ENCODE data around the gene MGAT4A. TPM values are rescaled to one million over a fixed set of nuclear protein-coding genes. Genes with fewer than 3 reads are reported as not detected.

MGAT4A gene
- total and polyA plus RNA-seq, 2 of the 13 experiments (the other 11 are each of a cell fraction or from before 2014, with no cell fraction given) = 47.2 to 90.9 TPM

DNA sequence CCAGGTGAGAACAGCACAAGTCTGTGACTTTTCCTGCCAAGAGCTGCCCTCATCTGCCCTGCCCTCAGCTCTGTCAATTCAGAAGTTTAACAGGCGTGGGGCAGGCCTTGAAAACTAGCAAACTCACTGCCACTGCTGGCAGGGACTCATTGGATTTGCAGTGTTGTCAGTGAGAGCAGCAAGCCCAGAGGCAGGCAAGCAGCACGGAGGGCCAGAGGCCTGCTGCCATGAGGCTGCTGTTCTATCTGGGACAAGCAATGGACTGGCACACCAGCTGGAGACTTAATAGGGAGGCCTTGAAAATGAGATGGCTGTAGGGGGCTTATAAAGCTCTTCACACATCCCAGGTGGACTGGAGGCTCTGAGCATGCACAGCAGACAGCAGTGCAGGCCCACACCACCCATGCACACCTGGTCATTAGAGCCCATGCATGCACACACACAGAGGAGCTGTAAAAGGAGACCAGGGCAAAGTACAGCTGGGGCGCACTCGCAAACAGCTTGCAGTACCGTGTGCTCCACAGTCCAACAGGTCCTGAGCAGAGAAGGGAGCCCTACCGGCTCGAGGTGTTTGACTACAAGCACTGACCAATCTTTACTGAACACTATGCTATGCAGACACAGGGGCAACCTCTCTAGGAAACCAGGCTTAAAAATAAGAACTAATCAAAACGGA, 28.7 kb downstream of the MGAT4A start (continued):
- TF ChIP-seq, protein P1, sequence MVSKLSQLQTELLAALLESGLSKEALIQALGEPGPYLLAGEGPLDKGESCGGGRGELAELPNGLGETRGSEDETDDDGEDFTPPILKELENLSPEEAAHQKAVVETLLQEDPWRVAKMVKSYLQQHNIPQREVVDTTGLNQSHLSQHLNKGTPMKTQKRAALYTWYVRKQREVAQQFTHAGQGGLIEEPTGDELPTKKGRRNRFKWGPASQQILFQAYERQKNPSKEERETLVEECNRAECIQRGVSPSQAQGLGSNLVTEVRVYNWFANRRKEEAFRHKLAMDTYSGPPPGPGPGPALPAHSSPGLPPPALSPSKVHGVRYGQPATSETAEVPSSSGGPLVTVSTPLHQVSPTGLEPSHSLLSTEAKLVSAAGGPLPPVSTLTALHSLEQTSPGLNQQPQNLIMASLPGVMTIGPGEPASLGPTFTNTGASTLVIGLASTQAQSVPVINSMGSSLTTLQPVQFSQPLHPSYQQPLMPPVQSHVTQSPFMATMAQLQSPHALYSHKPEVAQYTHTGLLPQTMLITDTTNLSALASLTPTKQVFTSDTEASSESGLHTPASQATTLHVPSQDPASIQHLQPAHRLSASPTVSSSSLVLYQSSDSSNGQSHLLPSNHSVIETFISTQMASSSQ (IDR thresholded peaks at IDR 0.05; ENCODE audit: low read depth) = no peak
- TF ChIP-seq, protein P1 (CRISPR knock-in tag; IDR thresholded peaks at IDR 0.05; ENCODE audit: borderline replicate concordance) = peak; percentile 76
- TF ChIP-seq ZNF614 (CRISPR knock-in tag; IDR thresholded peaks at IDR 0.05; ENCODE audit: borderline replicate concordance) (peak; percentile 89; the same call in 1 of the 2 replicates), CENPX (CRISPR knock-in tag; IDR thresholded peaks at IDR 0.05) (no peak), MBD4 (IDR thresholded peaks at IDR 0.05; ENCODE audit: borderline replicate concordance, low read length) (no peak), SP4 (CRISPR knock-in tag; IDR thresholded peaks at IDR 0.05) (peak; percentile 48; the same call in 1 of the 2 replicates), ASH2L (IDR thresholded peaks at IDR 0.05; ENCODE audit: insufficient read length, low read depth, low read length) (peak; percentile 87), KDM5A (IDR thresholded peaks at IDR 0.05; ENCODE audit: borderline replicate concordance, low read length) (no peak), ZNF737 (CRISPR knock-in tag; IDR thresholded peaks at IDR 0.05; ENCODE audit: borderline replicate concordance) (peak; percentile 46; the same call in 1 of the 2 replicates)
- TF ChIP-seq, protein P2, sequence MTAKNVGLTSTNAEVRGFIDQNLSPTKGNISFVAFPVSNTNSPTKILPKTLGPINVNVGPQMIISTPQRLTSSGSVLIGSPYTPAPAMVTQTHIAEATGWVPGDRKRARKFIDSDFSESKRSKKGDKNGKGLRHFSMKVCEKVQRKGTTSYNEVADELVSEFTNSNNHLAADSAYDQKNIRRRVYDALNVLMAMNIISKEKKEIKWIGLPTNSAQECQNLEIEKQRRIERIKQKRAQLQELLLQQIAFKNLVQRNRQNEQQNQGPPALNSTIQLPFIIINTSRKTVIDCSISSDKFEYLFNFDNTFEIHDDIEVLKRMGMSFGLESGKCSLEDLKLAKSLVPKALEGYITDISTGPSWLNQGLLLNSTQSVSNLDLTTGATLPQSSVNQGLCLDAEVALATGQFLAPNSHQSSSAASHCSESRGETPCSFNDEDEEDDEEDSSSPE (CRISPR knock-in tag; IDR thresholded peaks at IDR 0.05) = peak; percentile 59
- TF ChIP-seq, protein P3, sequence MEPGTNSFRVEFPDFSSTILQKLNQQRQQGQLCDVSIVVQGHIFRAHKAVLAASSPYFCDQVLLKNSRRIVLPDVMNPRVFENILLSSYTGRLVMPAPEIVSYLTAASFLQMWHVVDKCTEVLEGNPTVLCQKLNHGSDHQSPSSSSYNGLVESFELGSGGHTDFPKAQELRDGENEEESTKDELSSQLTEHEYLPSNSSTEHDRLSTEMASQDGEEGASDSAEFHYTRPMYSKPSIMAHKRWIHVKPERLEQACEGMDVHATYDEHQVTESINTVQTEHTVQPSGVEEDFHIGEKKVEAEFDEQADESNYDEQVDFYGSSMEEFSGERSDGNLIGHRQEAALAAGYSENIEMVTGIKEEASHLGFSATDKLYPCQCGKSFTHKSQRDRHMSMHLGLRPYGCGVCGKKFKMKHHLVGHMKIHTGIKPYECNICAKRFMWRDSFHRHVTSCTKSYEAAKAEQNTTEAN (CRISPR knock-in tag; conservative IDR thresholded peaks at IDR 0.05) = peak; percentile 96
- TF ChIP-seq, protein P4, sequence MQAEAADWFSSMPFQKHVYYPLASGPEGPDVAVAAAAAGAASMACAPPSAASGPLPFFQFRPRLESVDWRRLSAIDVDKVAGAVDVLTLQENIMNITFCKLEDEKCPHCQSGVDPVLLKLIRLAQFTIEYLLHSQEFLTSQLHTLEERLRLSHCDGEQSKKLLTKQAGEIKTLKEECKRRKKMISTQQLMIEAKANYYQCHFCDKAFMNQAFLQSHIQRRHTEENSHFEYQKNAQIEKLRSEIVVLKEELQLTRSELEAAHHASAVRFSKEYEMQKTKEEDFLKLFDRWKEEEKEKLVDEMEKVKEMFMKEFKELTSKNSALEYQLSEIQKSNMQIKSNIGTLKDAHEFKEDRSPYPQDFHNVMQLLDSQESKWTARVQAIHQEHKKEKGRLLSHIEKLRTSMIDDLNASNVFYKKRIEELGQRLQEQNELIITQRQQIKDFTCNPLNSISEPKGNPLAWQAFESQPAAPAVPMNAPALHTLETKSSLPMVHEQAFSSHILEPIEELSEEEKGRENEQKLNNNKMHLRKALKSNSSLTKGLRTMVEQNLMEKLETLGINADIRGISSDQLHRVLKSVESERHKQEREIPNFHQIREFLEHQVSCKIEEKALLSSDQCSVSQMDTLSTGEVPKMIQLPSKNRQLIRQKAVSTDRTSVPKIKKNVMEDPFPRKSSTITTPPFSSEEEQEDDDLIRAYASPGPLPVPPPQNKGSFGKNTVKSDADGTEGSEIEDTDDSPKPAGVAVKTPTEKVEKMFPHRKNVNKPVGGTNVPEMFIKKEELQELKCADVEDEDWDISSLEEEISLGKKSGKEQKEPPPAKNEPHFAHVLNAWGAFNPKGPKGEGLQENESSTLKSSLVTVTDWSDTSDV (CRISPR knock-in tag; IDR thresholded peaks at IDR 0.05) = 0 out of 2 replicates have a peak, but pooled peaks have one; percentile 80
- TF ChIP-seq, protein P5, sequence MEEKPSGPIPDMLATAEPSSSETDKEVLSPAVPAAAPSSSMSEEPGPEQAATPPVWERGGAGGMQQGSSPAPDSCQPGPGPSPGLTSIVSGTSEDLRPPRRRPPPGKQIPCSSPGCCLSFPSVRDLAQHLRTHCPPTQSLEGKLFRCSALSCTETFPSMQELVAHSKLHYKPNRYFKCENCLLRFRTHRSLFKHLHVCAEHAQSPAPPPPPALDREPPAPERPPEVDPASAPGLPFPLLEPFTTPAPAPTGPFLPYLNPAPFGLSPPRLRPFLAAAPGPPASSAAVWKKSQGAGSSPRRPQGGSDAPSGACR (CRISPR knock-in tag; IDR thresholded peaks at IDR 0.05) = peak; percentile 91; the same call in 1 of the 2 replicates
